SU-DHL-6 (cell line): ENCODE results near the gene RELN.

ENCODE experiments used
- H2AFZ ChIP-seq: fragments of 200-600 bp; sonication (generic); 2 replicates; pipeline ENCODE4 v1.6.1; 2014; ENCODE audit warnings: low read depth, mild to moderate bottlenecking, moderate library complexity, mixed read lengths, antibody characterized with exemption, low read length; ENCODE audit not compliant: severe bottlenecking
- H3F3A ChIP-seq: fragments of 200-600 bp; shearing (Covaris generic); 2 replicates; pipeline ENCODE4 v1.6.0; 2016; ENCODE audit warnings: antibody characterized with exemption, mild to moderate bottlenecking; ENCODE audit not compliant: insufficient read depth
- H3K27ac ChIP-seq: fragments of 200-600 bp; sonication (generic); 2 replicates; pipeline ENCODE4 v1.5.1; 2016; ENCODE audit warnings: low read depth, mild to moderate bottlenecking, low read length, moderate library complexity, mixed read lengths
- H3K27me3 ChIP-seq: fragments of 200-600 bp; sonication (generic), shearing (Covaris generic); 2 replicates; pipeline ENCODE4 v1.6.0; 2014; ENCODE audit warnings: mild to moderate bottlenecking, low read length
- H3K36me3 ChIP-seq: fragments of 200-600 bp; sonication (generic); 2 replicates; pipeline ENCODE4 v1.6.1; 2014; ENCODE audit warnings: mild to moderate bottlenecking, low read length, mixed read lengths
- H3K4me2 ChIP-seq: fragments of 300-600, 200-600 bp; shearing (Covaris generic), sonication (generic); 2 replicates; pipeline ENCODE4 v1.6.0; 2014; ENCODE audit warnings: low read length, low read depth, mild to moderate bottlenecking; ENCODE audit not compliant: poor library complexity, severe bottlenecking
- H3K4me3 ChIP-seq: fragments of 200-600 bp; sonication (generic); 2 replicates; pipeline ENCODE4 v1.5.1; 2014; ENCODE audit warnings: antibody characterized with exemption, low read length, mild to moderate bottlenecking, mixed read lengths; ENCODE audit not compliant: insufficient read depth, poor library complexity, severe bottlenecking
- H3K79me2 ChIP-seq: fragments of 200-600 bp; sonication (generic); 2 replicates; pipeline ENCODE4 v1.6.1; 2014; ENCODE audit warnings: mild to moderate bottlenecking, low read length, moderate library complexity; ENCODE audit not compliant: insufficient read depth
- H3K9ac ChIP-seq: fragments of 200-600 bp; sonication (generic); 2 replicates; pipeline ENCODE4 v1.7.0; 2014; ENCODE audit warnings: mild to moderate bottlenecking, low read length
- H3K9me2 ChIP-seq: fragments of 200-600 bp; sonication (generic); replicated peaks from 2 replicates; pipeline ENCODE4 v1.6.1; 2014; ENCODE audit warnings: low read length; ENCODE audit not compliant: insufficient read depth
- H3K9me3 ChIP-seq: fragments of 200-600 bp; sonication (generic); 2 replicates; pipeline ENCODE4 v1.6.1; 2014; ENCODE audit warnings: low read length, mixed read lengths; ENCODE audit not compliant: insufficient read depth
- H4K20me1 ChIP-seq: fragments of 200-600 bp; sonication (generic); 2 replicates; pipeline ENCODE4 v1.6.1; 2014; ENCODE audit warnings: low read depth, mild to moderate bottlenecking, antibody characterized with exemption, low read length, moderate library complexity, mixed read lengths
- CTCF ChIP-seq: fragments of 200-600 bp; sonication (generic); IDR thresholded peaks from one replicate; pipeline ENCODE4 v1.5.1; 2017; ENCODE audit warnings: antibody characterized with exemption, mild to moderate bottlenecking, low read length, moderate library complexity; ENCODE audit not compliant: insufficient read depth, poor library complexity, severe bottlenecking
- EZH2phosphoT487 ChIP-seq: fragments of 200-600 bp; sonication (generic), shearing (Covaris generic); conservative IDR thresholded peaks from 2 replicates; pipeline ENCODE4 v1.6.1; 2018; ENCODE audit warnings: mild to moderate bottlenecking, antibody characterized with exemption, low read length, moderate library complexity, mixed read lengths

The RELN gene

GRCh38 chr7:103439661-103440060 is 549.8 kb downstream of the RELN start:
- no peaks in the 10 kb centered on the region for H3K36me3 ChIP-seq
- H3K9ac ChIP-seq = no peak overlapping the region
- TF ChIP-seq EZH2phosphoT487 = no peak
- TF ChIP-seq CTCF = no peak
- H4K20me1 ChIP-seq = no peaks in the 10 kb centered on the region
- 0 out of 2 replicates have a peak, but pooled peaks cover 4% of the 10 kb centered on the region for H3K9me2 ChIP-seq
- no peaks in the 10 kb centered on the region for H3K79me2 ChIP-seq
- H3K9me3 ChIP-seq = no peaks in the 10 kb centered on the region
- no peaks in the 10 kb centered on the region for H3F3A ChIP-seq
- no peak overlapping the region for H3K4me3 ChIP-seq
- H2AFZ ChIP-seq = no peak overlapping the region
- H3K4me2 ChIP-seq = no peak overlapping the region
- no peaks in the 10 kb centered on the region for H3K27me3 ChIP-seq
- H3K27ac ChIP-seq = no peak overlapping the region

GRCh38 chr7:103437623-103438022 is 551.8 kb downstream of the RELN start:
- H3K9me3 ChIP-seq = no peaks in the 10 kb centered on the region
- H3K27ac ChIP-seq = no peak overlapping the region
- no peaks in the 10 kb centered on the region for H3F3A ChIP-seq
- no peak overlapping the region for H3K9ac ChIP-seq
- 0 out of 2 replicates have a peak, but pooled peaks cover 4% of the 10 kb centered on the region for H3K9me2 ChIP-seq
- H3K27me3 ChIP-seq = no peaks in the 10 kb centered on the region
- no peaks in the 10 kb centered on the region for H3K36me3 ChIP-seq
- H3K4me3 ChIP-seq = no peak overlapping the region
- H4K20me1 ChIP-seq = no peaks in the 10 kb centered on the region
- no peak overlapping the region for H2AFZ ChIP-seq
- no peak overlapping the region for H3K4me2 ChIP-seq
- H3K79me2 ChIP-seq = no peaks in the 10 kb centered on the region
- no peak for TF ChIP-seq CTCF
- TF ChIP-seq EZH2phosphoT487 = no peak

GRCh38 chr7:103432712-103433111 is 556.7 kb downstream of the RELN start:
- no peak overlapping the region for H3K27ac ChIP-seq
- no peak overlapping the region for H2AFZ ChIP-seq
- H3K9ac ChIP-seq = no peak overlapping the region
- no peaks in the 10 kb centered on the region for H3F3A ChIP-seq
- H4K20me1 ChIP-seq = no peaks in the 10 kb centered on the region
- no peaks in the 10 kb centered on the region for H3K27me3 ChIP-seq
- TF ChIP-seq EZH2phosphoT487 = no peak
- no peak for TF ChIP-seq CTCF
- no peak overlapping the region for H3K4me3 ChIP-seq
- H3K9me3 ChIP-seq = no peaks in the 10 kb centered on the region
- no peaks in the 10 kb centered on the region for H3K79me2 ChIP-seq
- no peak overlapping the region for H3K4me2 ChIP-seq
- 0 out of 2 replicates have a peak, but pooled peaks cover 4% of the 10 kb centered on the region for H3K9me2 ChIP-seq
- H3K36me3 ChIP-seq = no peaks in the 10 kb centered on the region
